Osteocyte (in vitro differentiated cells): ENCODE data around the gene CD274. TPM values are rescaled to one million over a fixed set of nuclear protein-coding genes. Genes with fewer than 3 reads are reported as not detected.

Source experiments
- DNase-seq: peaks from one replicate; pipeline ENCODE4 v3.0.0; 2021; ENCODE audit warnings: mixed read lengths; ENCODE audit not compliant: unreplicated experiment; ENCODE audit errors: extremely low spot score
- H3K27ac Mint-ChIP-seq: one replicate; pipeline ENCODE4 v1.8.0; 2021; ENCODE audit warnings: mild to moderate bottlenecking, mixed read lengths; ENCODE audit not compliant: unreplicated experiment
- H3K27me3 Mint-ChIP-seq: one replicate; pipeline ENCODE4 v1.8.0; 2021; ENCODE audit warnings: mixed read lengths; ENCODE audit not compliant: unreplicated experiment
- H3K36me3 Mint-ChIP-seq: one replicate; pipeline ENCODE4 v1.8.0; 2021; ENCODE audit warnings: mixed read lengths; ENCODE audit not compliant: unreplicated experiment
- H3K4me1 Mint-ChIP-seq: one replicate; pipeline ENCODE4 v1.8.0; 2021; ENCODE audit warnings: mixed read lengths; ENCODE audit not compliant: unreplicated experiment
- H3K4me3 Mint-ChIP-seq: one replicate; pipeline ENCODE4 v1.8.0; 2021; ENCODE audit warnings: mild to moderate bottlenecking, moderate library complexity, mixed read lengths; ENCODE audit not compliant: unreplicated experiment
- H3K9me3 Mint-ChIP-seq: one replicate; pipeline ENCODE4 v1.8.0; 2021; ENCODE audit warnings: mixed read lengths; ENCODE audit not compliant: unreplicated experiment
- total RNA-seq: library from RNA; stranded (reverse); gene quantifications from 2 replicates; pipeline ENCODE4 v1.2.1, GENCODE V29; 2021
- TF ChIP-seq, protein P1 (sequence below): fragments of 200-600 bp; sonication (generic); IDR thresholded peaks from 2 replicates; pipeline ENCODE4 v1.5.0; 2021; ENCODE audit warnings: antibody characterized with exemption, mild to moderate bottlenecking, moderate library complexity

Gene CD274
- total RNA-seq, 1 donor from 2014 or later: 0.43 TPM

DNA sequence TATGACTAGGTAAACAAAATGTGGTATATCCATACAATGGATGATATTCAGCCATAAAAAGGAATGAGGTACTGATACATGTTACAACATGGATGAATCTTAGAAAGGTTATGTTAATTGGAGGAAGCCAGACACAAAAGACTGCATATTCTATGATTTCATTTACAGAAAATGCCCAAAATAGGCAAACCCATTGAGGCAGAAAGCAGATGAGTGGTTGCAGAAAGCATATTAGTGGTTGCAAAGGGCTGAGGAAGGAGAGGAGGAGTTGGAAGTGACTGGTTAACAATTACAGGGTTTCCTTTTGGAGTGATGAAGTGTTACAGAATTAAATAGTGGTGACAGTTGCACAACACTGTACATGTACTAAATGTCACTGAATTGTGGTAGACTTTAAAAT lies 30.4 kb upstream of the CD274 start:
- TF ChIP-seq, protein P1, sequence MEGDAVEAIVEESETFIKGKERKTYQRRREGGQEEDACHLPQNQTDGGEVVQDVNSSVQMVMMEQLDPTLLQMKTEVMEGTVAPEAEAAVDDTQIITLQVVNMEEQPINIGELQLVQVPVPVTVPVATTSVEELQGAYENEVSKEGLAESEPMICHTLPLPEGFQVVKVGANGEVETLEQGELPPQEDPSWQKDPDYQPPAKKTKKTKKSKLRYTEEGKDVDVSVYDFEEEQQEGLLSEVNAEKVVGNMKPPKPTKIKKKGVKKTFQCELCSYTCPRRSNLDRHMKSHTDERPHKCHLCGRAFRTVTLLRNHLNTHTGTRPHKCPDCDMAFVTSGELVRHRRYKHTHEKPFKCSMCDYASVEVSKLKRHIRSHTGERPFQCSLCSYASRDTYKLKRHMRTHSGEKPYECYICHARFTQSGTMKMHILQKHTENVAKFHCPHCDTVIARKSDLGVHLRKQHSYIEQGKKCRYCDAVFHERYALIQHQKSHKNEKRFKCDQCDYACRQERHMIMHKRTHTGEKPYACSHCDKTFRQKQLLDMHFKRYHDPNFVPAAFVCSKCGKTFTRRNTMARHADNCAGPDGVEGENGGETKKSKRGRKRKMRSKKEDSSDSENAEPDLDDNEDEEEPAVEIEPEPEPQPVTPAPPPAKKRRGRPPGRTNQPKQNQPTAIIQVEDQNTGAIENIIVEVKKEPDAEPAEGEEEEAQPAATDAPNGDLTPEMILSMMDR: no peak
- no peaks in the 10 kb centered on the region for H3K4me1 Mint-ChIP-seq
- no peaks in the 10 kb centered on the region for H3K9me3 Mint-ChIP-seq
- DNase-seq: no peak
- H3K27ac Mint-ChIP-seq: no peak overlapping the region
- H3K27me3 Mint-ChIP-seq: no peaks in the 10 kb centered on the region
- peaks cover 11% of the 10 kb centered on the region for H3K36me3 Mint-ChIP-seq
- H3K4me3 Mint-ChIP-seq: no peak overlapping the region

DNA sequence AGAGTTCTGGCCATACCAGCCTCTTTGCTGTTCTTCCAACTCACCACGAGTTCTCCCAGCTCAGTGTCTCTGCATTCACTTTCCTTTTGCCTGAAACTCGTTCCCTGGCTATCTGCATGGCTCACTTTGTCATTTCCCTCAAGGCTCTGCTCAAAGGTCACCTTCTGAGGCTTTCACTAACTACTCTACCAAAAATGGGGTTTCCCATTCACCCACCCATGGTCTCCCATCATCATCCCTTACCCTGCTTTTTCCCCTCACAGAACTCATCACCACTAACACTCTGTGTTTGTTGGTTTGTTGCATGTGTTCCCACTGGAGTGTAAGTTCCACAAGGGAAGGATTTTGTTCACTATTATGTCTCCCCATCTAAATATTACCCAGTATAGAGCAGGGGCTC lies 29.2 kb upstream of the CD274 start:
- Mint-ChIP-seq H3K4me1 (no peaks in the 10 kb centered on the region), H3K36me3 (peaks cover 6% of the 10 kb centered on the region), H3K27ac (no peak overlapping the region), H3K9me3 (no peaks in the 10 kb centered on the region), H3K4me3 (no peak overlapping the region), H3K27me3 (no peaks in the 10 kb centered on the region)
- TF ChIP-seq, protein P1: no peak
- DNase-seq: no peak

DNA sequence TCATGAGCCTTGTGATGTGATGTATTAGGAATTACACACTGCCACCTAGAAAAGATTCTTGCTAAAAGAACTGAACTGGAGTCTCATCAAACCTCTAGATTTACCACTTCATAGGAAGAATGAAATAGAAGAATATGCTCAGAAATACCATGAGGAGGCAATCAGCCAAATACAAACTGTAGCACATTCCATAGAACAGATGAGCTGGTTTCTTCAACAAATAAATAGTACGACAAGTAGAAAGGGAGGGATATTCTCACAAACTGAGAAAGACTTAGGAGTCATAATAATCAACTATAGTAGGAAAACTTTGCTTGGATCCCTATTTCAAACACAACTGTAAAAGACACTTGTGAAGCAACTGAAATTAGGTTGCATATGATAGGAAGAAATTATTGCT lies 28.1 kb upstream of the CD274 start:
- no peak for DNase-seq
- TF ChIP-seq, protein P1: no peak
- Mint-ChIP-seq H3K27me3 (no peaks in the 10 kb centered on the region), H3K9me3 (no peaks in the 10 kb centered on the region), H3K4me1 (no peaks in the 10 kb centered on the region), H3K4me3 (no peak overlapping the region), H3K36me3 (peaks cover 6% of the 10 kb centered on the region), H3K27ac (no peak overlapping the region)

DNA sequence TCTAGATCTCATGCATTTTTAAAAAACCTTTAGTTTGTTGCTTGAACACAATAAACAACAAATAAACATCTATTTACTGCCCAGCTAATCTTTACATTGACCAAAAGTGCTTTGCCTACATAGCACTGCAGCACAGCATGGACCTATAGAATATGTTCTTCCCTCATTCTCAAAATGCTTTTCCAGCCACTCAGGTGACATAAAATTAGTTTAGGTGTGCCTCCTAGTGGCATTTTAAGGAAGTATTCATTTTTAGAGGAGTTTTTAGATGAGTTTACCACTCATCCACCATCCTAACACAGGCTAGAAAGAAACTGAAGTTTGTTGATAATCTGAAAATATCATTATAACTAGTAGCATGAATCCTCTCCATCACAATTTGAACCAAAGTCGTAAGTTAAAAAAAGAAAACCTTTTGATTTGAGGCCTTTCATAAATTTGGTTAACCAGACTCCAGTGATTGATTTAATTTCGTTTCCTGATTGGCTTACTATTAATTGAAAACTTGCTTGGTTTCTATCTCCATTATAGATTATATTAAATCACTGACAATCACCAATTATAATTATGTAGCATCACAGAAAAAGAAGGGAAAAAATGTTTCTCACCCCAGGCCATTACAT lies 25.2 kb upstream of the CD274 start:
- TF ChIP-seq, protein P1: peak; percentile 51
- Mint-ChIP-seq H3K4me1 (no peaks in the 10 kb centered on the region), H3K27me3 (no peaks in the 10 kb centered on the region), H3K4me3 (no peak overlapping the region), H3K27ac (no peak overlapping the region), H3K9me3 (no peaks in the 10 kb centered on the region), H3K36me3 (no peaks in the 10 kb centered on the region)
- DNase-seq: no peak

DNA sequence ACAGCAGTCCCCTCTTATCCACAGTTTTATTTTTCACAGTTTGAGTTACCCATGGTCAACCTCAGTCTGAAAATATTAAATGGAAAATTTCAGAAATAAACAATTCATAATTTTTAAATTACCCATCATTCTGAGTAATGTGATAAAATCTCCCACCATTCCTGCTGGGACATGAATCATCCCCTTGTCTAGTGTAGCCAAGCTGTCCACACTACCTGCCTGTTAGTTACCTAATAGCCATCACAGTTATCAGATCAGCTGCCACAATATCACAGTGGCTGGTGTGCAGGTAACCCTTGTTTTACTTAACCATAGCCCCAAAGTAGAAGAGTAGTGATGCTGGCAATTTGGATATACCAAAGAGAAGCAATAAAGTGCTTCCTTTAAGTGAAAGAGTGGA lies 23.3 kb upstream of the CD274 start:
- Mint-ChIP-seq H3K36me3 (peaks cover 4% of the 10 kb centered on the region), H3K4me1 (no peaks in the 10 kb centered on the region), H3K27me3 (no peaks in the 10 kb centered on the region), H3K4me3 (no peak overlapping the region), H3K9me3 (no peaks in the 10 kb centered on the region), H3K27ac (no peak overlapping the region)
- no peak for DNase-seq
- TF ChIP-seq, protein P1: no peak
